H1 (cell line): ENCODE measurements around the gene CLEC16A. TPM values are rescaled to one million over a fixed set of nuclear protein-coding genes. Genes with fewer than 3 reads are reported as not detected.

Experiments
- BRCA1 ChIP-seq: IDR thresholded peaks from 2 replicates; pipeline ENCODE4 v1.6.1; 2012; ENCODE audit warnings: low read depth, low read length, improper control_type of control experiment
- NANOG ChIP-seq: IDR thresholded peaks from 2 replicates; pipeline ENCODE4 v1.6.1; 2011; ENCODE audit warnings: low read length, low read depth, mild to moderate bottlenecking, inconsistent platforms; ENCODE audit not compliant: insufficient read depth, poor library complexity, severe bottlenecking
- SRF ChIP-seq: IDR thresholded peaks from 2 replicates; pipeline ENCODE4 v1.6.1; 2011; ENCODE audit warnings: mild to moderate bottlenecking, low read depth, low read length, moderate library complexity
- TEAD4 ChIP-seq: IDR thresholded peaks from 2 replicates; pipeline ENCODE4 v1.6.1; 2012; ENCODE audit warnings: low read depth, low read length, inconsistent platforms, mixed read lengths
- YY1 ChIP-seq: IDR thresholded peaks from 2 replicates; pipeline ENCODE4 v1.6.1; 2011; ENCODE audit warnings: low read depth, mild to moderate bottlenecking, low read length
- polyA plus RNA-seq, 7 experiments: library from polyadenylated mRNA; depleted of rRNA in 3 of 7; stranded (reverse) in 5 of 7; unstranded in 2 of 7; fragments of >200 nt in 5 of 7; fragments of 200-250 nt in 2 of 7; gene quantifications; 1 replicate in 5 of 7; 2 replicates in 1 of 7; 4 replicates in 1 of 7; pipeline versions ENCODE4 v1.2.1 to v1.2.3, GENCODE V29; 2011 to 2013; ENCODE audit warnings: missing spikeins in 2 of 7, mixed read lengths in 2 of 7
- total RNA-seq: library from RNA; stranded (reverse); fragmentation: NEBNext Ultra II Directional; extraction: Animal tissue kit (Norgen Biotek cat#: 25700); gene quantifications from 2 replicates; pipeline ENCODE4 v1.2.1, GENCODE V29; 2021
- TF ChIP-seq, protein P1 (sequence below): fragments of 300-600 bp; sonication (generic); IDR thresholded peaks from 2 replicates; pipeline ENCODE4 v1.7.1; 2012; ENCODE audit warnings: low read length, moderate library complexity, mild to moderate bottlenecking, inconsistent platforms; ENCODE audit not compliant: insufficient replicate concordance

Gene CLEC16A
- total and polyA plus RNA-seq, 2 of the 8 experiments (the other 6 are each of a cell fraction or from before 2014, with no cell fraction given), result 7.6 to 19.3 TPM

GRCh38 chr16:11076259-11077018 is 132.1 kb downstream of the CLEC16A start (continued):
- no peak for TF ChIP-seq YY1
- TF ChIP-seq, protein P1, sequence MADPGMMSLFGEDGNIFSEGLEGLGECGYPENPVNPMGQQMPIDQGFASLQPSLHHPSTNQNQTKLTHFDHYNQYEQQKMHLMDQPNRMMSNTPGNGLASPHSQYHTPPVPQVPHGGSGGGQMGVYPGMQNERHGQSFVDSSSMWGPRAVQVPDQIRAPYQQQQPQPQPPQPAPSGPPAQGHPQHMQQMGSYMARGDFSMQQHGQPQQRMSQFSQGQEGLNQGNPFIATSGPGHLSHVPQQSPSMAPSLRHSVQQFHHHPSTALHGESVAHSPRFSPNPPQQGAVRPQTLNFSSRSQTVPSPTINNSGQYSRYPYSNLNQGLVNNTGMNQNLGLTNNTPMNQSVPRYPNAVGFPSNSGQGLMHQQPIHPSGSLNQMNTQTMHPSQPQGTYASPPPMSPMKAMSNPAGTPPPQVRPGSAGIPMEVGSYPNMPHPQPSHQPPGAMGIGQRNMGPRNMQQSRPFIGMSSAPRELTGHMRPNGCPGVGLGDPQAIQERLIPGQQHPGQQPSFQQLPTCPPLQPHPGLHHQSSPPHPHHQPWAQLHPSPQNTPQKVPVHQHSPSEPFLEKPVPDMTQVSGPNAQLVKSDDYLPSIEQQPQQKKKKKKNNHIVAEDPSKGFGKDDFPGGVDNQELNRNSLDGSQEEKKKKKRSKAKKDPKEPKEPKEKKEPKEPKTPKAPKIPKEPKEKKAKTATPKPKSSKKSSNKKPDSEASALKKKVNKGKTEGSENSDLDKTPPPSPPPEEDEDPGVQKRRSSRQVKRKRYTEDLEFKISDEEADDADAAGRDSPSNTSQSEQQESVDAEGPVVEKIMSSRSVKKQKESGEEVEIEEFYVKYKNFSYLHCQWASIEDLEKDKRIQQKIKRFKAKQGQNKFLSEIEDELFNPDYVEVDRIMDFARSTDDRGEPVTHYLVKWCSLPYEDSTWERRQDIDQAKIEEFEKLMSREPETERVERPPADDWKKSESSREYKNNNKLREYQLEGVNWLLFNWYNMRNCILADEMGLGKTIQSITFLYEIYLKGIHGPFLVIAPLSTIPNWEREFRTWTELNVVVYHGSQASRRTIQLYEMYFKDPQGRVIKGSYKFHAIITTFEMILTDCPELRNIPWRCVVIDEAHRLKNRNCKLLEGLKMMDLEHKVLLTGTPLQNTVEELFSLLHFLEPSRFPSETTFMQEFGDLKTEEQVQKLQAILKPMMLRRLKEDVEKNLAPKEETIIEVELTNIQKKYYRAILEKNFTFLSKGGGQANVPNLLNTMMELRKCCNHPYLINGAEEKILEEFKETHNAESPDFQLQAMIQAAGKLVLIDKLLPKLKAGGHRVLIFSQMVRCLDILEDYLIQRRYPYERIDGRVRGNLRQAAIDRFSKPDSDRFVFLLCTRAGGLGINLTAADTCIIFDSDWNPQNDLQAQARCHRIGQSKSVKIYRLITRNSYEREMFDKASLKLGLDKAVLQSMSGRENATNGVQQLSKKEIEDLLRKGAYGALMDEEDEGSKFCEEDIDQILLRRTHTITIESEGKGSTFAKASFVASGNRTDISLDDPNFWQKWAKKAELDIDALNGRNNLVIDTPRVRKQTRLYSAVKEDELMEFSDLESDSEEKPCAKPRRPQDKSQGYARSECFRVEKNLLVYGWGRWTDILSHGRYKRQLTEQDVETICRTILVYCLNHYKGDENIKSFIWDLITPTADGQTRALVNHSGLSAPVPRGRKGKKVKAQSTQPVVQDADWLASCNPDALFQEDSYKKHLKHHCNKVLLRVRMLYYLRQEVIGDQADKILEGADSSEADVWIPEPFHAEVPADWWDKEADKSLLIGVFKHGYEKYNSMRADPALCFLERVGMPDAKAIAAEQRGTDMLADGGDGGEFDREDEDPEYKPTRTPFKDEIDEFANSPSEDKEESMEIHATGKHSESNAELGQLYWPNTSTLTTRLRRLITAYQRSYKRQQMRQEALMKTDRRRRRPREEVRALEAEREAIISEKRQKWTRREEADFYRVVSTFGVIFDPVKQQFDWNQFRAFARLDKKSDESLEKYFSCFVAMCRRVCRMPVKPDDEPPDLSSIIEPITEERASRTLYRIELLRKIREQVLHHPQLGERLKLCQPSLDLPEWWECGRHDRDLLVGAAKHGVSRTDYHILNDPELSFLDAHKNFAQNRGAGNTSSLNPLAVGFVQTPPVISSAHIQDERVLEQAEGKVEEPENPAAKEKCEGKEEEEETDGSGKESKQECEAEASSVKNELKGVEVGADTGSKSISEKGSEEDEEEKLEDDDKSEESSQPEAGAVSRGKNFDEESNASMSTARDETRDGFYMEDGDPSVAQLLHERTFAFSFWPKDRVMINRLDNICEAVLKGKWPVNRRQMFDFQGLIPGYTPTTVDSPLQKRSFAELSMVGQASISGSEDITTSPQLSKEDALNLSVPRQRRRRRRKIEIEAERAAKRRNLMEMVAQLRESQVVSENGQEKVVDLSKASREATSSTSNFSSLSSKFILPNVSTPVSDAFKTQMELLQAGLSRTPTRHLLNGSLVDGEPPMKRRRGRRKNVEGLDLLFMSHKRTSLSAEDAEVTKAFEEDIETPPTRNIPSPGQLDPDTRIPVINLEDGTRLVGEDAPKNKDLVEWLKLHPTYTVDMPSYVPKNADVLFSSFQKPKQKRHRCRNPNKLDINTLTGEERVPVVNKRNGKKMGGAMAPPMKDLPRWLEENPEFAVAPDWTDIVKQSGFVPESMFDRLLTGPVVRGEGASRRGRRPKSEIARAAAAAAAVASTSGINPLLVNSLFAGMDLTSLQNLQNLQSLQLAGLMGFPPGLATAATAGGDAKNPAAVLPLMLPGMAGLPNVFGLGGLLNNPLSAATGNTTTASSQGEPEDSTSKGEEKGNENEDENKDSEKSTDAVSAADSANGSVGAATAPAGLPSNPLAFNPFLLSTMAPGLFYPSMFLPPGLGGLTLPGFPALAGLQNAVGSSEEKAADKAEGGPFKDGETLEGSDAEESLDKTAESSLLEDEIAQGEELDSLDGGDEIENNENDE, result no peak
- no peak for TF ChIP-seq BRCA1
- TF ChIP-seq SRF, result no peak
- no peak for TF ChIP-seq TEAD4
- TF ChIP-seq NANOG, result no peak
